ENCODE data around the gene VEPH1.
"Not testable (repeated sequence)": the region's sequence is repeated elsewhere in the genome, so short reads cannot be mapped to it uniquely, and the experiment has no call there.

Gene VEPH1

GRCh38 chr3:157381606-157382005 is 121.6 kb downstream of the VEPH1 start:
- no peak for DNase-seq

DNA sequence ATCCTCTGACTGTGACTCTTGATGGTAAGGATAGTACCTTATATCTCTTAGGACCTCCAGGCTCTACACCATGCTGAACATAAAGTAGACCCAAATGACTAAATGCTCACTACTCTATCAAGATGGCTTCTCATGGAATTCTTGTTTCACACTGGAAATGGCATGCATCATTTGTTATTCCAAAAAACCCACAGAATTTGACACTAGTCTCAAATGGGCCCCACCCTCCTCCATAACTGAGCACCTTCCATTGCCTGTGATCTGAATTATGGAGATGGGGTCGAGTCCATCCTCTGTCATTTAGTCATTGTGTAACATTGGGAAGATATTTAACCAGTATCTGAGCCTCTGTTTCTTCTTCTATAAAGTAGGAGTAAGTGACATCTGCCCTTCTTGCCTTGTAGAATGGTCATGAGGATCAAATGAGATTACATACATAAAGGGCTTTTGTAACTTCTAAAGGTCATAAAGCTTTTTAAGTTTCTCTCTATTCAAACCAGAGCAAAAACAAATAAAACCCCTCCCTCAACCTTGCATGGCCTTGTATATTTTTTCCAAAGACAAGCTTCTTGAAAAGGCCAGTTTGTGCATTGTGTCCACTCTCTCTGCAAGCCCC is 123.6 kb downstream of the VEPH1 start:
- no peak for DNase-seq

GRCh38 chr3:157376603-157377300 is 126.5 kb downstream of the VEPH1 start:
- no peak for DNase-seq

- no peak for DNase-seq
Observed at GRCh38 chr3:157375342-157375986, 127.8 kb downstream of the VEPH1 start.

DNA sequence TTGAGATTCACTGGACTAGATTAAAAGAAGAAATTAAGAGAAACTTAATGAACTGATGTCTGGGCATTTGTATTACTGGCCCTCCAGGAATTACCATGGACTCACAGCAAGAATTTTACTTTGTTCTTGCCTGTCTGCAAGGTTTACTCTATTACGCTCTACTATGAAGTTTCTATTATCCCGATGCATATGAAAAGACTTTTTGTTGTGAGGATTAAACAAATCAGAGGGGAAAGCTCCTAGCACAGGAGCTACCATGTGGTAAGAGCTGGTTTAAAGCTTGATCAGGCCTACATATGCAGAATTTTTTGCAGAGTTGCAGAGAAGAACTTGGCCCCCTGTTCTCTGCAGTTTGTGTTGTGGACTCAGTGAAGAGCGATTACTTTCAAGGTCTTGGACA is 128.3 kb downstream of the VEPH1 start:
- no peak for DNase-seq

DNA sequence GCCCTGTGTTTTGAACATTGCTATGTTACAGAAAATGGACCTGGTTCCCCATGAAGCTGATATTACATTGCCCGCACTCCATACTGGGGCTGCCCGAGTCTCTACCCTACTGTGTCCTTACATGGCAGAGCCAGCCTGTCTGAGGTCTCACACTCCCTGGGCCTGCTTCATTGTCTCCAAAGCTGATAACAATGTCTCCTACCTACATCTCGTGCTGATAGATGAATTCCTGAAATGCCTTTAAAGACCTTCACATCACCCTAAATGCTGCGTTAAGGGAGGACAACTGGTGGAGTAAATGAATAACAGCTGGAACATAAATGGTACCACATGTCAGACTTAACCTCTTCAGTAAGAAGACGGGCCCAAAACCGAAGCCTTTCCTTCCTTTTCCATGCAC is 129.4 kb downstream of the VEPH1 start:
- DNase-seq = no peak

DNA sequence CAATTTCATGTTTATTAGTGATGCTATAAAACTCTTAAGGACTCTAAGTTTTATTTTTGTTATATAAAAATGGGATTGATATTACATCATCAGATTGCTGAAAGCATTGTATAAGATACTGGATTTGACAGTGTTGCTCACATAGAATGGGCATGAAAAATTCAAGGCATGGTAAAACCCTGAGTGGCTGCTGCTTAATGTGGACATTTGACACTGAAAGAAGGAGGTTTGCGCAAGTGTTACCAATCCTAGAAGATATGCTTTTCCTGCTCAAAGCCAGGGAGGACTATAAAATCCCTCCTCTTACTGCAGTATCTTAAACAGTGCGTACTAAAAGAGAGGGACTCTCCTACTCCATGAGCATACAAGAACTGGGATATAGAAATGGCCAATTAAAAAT is 132.3 kb downstream of the VEPH1 start:
- no peak for DNase-seq

- no peak for DNase-seq
Observed at GRCh38 chr3:157369727-157370421, 133.3 kb downstream of the VEPH1 start.

GRCh38 chr3:157368171-157368570 is 135.0 kb downstream of the VEPH1 start:
- no peak for DNase-seq

DNA sequence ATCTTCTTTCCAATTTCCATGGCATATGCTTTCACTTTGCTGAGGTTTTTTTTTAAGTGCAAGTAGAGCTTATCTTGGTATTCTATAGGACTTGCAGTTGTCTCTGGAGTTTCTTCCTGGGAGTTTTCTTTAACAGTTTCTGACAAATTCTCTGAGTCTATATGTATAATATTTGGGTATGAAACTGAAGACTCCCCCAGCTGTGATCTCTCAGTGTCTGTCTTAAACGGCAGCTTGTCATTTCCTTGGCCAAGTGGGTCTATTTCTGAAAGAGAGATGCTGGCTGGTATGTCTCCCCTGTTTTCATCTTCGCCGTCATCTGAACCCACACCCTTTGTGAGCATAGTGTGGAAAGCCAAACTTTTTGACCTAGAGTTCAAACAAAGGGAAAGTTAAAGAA is 139.8 kb downstream of the VEPH1 start:
- DNase-seq = no peak

- DNase-seq = no peak
Observed at GRCh38 chr3:157362348-157362747, 140.9 kb downstream of the VEPH1 start.

- DNase-seq = no peak
Observed at GRCh38 chr3:157360044-157360443, 143.2 kb downstream of the VEPH1 start.

DNA sequence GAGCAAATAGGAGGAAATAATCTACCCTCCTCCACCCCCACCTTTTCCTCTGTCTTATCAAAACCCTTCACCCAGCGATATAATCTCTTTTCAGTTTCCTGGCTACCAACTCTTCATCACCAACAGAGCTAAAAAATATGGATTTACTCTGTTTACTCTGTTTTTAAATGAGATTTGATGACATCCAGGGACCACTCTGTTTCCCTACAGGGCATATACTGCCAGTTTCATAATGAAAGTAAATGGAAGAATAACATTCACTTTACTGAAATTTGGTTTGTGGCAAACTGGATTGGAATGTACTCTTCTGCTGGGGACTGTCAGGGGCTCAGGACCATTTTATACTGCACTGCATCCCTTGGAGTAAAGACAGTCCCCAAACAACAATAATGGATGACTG is 146.7 kb downstream of the VEPH1 start:
- no peak for DNase-seq

GRCh38 chr3:157355276-157355675 is 147.9 kb downstream of the VEPH1 start:
- DNase-seq = no peak

GRCh38 chr3:157354722-157355121 is 148.5 kb downstream of the VEPH1 start:
- DNase-seq = no peak

DNA sequence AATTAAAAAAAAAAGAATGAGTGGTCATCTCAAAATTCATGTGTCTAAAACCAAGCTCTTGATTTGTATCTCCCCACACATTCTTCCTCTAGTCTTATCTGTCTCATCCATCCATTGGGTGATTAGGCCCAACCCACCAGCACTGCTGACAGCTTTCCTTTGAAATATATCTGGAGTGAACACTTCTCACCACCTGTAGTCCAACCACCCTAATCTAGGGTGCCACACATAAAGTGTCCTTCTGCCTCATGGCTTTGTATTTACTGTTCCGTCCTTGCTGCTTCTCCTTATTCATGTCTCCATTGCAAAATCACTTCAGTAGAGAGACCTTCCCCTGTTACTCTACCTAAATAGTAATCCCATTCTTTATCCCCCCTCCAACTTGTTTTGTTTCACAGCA is 149.0 kb downstream of the VEPH1 start:
- DNase-seq = no peak

GRCh38 chr3:157353652-157354051 is 149.6 kb downstream of the VEPH1 start:
- no peak for DNase-seq

- no peak for DNase-seq
Observed at GRCh38 chr3:157351981-157352380, 151.2 kb downstream of the VEPH1 start.

DNA sequence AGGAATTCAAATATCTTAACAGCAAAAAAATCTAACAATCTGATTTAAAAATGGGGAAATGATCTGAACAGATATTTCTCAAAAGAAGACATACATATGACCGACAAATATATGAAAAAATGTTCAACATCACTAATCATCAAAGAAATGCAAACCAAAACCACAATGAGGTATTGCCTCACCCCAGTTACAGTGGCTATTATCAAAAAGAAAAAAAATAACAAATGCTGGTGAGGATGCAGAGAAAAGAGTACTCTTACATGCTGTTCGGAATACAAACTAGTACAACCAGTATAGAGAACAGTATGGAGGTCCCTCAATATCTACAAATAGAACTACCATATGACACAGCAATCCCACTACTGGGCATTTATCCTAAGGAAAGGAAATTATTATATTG is 152.6 kb downstream of the VEPH1 start:
- DNase-seq = not testable (repeated sequence)

- DNase-seq = not testable (repeated sequence)
Observed at GRCh38 chr3:157348304-157349075, 154.7 kb downstream of the VEPH1 start.

GRCh38 chr3:157347577-157348303 is 155.5 kb downstream of the VEPH1 start:
- no peak for DNase-seq

Measured in activated naive CD4-positive, alpha-beta T cell treated with anti-CD3 and anti-CD28 coated beads, Interleukin-2, amount 50 U/mL, for 16 hours (primary cell).